ENCODE results near the gene SPRR1B. TPM values are rescaled to one million over a fixed set of nuclear protein-coding genes. Genes with fewer than 3 reads are reported as not detected.
"Not testable (repeated sequence)": the region's sequence is repeated elsewhere in the genome, so short reads cannot be mapped to it uniquely, and the experiment has no call there.

Gene SPRR1B
- total RNA-seq, 1 donor from 2014 or later = 11.8 TPM

GRCh38 chr1:153049211-153049610, 18.2 kb downstream of the SPRR1B start:
- TF ChIP-seq, protein P1, sequence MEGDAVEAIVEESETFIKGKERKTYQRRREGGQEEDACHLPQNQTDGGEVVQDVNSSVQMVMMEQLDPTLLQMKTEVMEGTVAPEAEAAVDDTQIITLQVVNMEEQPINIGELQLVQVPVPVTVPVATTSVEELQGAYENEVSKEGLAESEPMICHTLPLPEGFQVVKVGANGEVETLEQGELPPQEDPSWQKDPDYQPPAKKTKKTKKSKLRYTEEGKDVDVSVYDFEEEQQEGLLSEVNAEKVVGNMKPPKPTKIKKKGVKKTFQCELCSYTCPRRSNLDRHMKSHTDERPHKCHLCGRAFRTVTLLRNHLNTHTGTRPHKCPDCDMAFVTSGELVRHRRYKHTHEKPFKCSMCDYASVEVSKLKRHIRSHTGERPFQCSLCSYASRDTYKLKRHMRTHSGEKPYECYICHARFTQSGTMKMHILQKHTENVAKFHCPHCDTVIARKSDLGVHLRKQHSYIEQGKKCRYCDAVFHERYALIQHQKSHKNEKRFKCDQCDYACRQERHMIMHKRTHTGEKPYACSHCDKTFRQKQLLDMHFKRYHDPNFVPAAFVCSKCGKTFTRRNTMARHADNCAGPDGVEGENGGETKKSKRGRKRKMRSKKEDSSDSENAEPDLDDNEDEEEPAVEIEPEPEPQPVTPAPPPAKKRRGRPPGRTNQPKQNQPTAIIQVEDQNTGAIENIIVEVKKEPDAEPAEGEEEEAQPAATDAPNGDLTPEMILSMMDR (IDR thresholded peaks at IDR 0.05; ENCODE audit: insufficient read depth, low read length, severe bottlenecking) = no peak
- H3K27me3 ChIP-seq (ENCODE audit: control insufficient read depth, insufficient read depth, low read length) = no peaks in the 10 kb centered on the region

DNA sequence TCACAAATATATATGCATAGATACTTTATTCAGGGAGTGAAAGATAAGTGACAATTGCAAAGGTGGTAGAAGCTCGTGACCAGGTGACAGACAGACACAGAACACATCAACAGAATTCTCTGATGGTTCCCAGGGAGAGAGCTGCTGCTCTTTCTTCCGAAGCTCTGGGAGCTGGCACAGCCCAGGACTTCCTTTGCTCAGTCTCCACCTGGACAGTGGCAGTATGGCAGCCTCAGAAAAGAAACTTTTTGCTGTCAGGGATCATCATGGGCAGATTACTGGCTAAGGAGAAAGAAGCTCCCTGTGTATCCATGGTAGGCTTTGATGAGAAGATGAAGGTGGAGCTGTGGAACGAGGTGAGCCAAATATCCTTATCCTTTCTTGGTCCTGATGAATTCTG, 25.1 kb downstream of the SPRR1B start:
- not testable (repeated sequence) for H3K36me3 ChIP-seq (ENCODE audit: control insufficient read depth, insufficient read depth, low read length); DNase-seq (ENCODE audit: low read depth); H3K27me3 ChIP-seq (ENCODE audit: control insufficient read depth, insufficient read depth, low read length); H3K4me3 ChIP-seq (ENCODE audit: low read depth, low read length); FAIRE-seq

More at GRCh38 chr1:153049211-153049610, 18.2 kb downstream of the SPRR1B start:
- H3K36me3 ChIP-seq (ENCODE audit: control insufficient read depth, insufficient read depth, low read length) = no peaks in the 10 kb centered on the region
- FAIRE-seq = no peak
- H3K4me3 ChIP-seq (ENCODE audit: low read depth, low read length) = no peak overlapping the region
- no peak for DNase-seq (ENCODE audit: low read depth)

GRCh38 chr1:153057375-153057774, 26.4 kb downstream of the SPRR1B start, which contains the start of gene SPRR2A:
Gene SPRR2A (minus strand): TSS chr1:153057512. CDS start chr1:153056735, 777 bp downstream.
- TF ChIP-seq, protein P1 (IDR thresholded peaks at IDR 0.05; ENCODE audit: insufficient read depth, low read length, severe bottlenecking) = no peak
- DNase-seq (ENCODE audit: low read depth) = peak; percentile 57
- H3K4me3 ChIP-seq (ENCODE audit: low read depth, low read length) = no peak within 1 kb of the TSS
- H3K36me3 ChIP-seq (ENCODE audit: control insufficient read depth, insufficient read depth, low read length) = no peaks in the 10 kb centered on the region
- no peaks in the 10 kb centered on the region for H3K27me3 ChIP-seq (ENCODE audit: control insufficient read depth, insufficient read depth, low read length)
- FAIRE-seq = no peak

DNA sequence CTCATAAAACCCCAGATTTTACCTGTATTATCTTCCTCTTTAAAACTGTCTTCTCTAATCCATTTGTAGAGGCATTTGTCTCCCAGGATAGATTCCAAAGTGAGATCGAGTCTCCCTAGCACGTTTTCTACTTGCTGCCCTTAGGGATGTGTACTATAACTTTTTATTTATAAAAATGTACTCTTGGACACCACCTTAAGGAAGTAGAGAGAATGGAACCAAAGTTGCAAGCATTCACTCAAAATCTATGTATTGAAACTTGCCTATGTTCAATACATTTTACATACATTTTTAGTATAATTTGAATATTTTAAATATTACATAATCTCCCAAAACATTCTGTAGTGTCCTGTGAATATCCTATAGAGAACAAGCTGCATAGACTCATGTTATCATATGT, 27.2 kb downstream of the SPRR1B start:
- DNase-seq (ENCODE audit: low read depth) = peak; percentile 13
- Histone ChIP-seq H3K36me3 (ENCODE audit: control insufficient read depth, insufficient read depth, low read length) (no peaks in the 10 kb centered on the region), H3K4me3 (ENCODE audit: low read depth, low read length) (no peak overlapping the region), H3K27me3 (ENCODE audit: control insufficient read depth, insufficient read depth, low read length) (no peaks in the 10 kb centered on the region)
- no peak for FAIRE-seq
- TF ChIP-seq, protein P1 (IDR thresholded peaks at IDR 0.05; ENCODE audit: insufficient read depth, low read length, severe bottlenecking) = no peak

DNA sequence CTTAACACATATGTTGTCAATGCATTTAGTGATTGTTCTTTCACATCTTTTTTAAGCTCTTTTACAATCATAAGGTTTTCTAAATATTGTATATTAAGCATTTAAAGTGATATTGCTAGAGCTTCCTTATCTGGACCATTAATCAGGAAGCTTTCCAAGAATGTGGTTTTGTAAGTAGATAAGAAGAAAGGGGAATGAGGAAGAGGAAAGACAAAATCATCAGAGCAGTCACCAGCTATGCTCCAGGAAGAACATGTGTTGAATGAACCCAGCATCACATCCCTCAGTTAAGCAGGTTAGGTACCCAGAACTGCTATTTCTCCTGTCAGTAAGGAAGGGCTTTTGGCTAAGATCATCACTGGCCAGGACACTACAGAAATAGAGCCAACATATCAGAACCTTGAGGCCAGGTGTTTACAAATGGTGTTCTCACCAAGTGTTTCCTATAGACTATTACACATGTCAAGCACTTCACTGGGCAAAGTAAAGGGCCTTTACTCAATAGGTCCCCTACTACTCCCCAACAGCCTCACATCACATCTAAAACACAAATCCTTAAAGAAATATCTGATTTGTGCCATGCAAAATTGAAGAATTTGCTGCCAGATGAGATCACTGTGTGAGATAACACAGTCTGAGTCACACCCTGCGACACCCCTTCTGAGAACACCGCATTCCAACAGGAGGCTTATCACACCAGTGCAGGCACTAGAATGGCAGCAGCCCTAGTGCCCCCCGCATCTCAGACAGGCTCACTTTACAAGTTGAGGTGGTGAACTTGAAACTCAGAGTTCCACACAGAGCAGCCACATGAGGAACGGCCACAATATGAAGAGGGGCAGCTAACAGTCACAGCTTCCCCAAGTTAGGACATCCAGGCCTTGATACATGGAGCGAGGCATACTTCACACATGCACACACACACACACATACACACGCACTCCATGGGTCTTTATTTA, 28.1 kb downstream of the SPRR1B start:
- Histone ChIP-seq H3K36me3 (ENCODE audit: control insufficient read depth, insufficient read depth, low read length) (no peaks in the 10 kb centered on the region), H3K4me3 (ENCODE audit: low read depth, low read length) (no peak overlapping the region), H3K27me3 (ENCODE audit: control insufficient read depth, insufficient read depth, low read length) (no peaks in the 10 kb centered on the region)
- TF ChIP-seq, protein P1 (IDR thresholded peaks at IDR 0.05; ENCODE audit: insufficient read depth, low read length, severe bottlenecking) = no peak
- DNase-seq (ENCODE audit: low read depth) (peak; percentile 55), FAIRE-seq (peak; percentile 94)

- no peak for FAIRE-seq
These were observed 39.2 kb downstream of the SPRR1B start for GRCh38 chr1:153070243-153070642.

More at GRCh38 chr1:153070243-153070642, 39.2 kb downstream of the SPRR1B start:
- Histone ChIP-seq H3K27me3 (ENCODE audit: control insufficient read depth, insufficient read depth, low read length) (peaks cover 2% of the 10 kb centered on the region), H3K4me3 (ENCODE audit: low read depth, low read length) (no peak overlapping the region), H3K36me3 (ENCODE audit: control insufficient read depth, insufficient read depth, low read length) (no peaks in the 10 kb centered on the region)
- DNase-seq (ENCODE audit: low read depth) = no peak
- TF ChIP-seq, protein P1 (IDR thresholded peaks at IDR 0.05; ENCODE audit: insufficient read depth, low read length, severe bottlenecking) = no peak
